HG03432 (cell line): ENCODE measurements around the gene NUP160.
"Not testable (repeated sequence)": the region's sequence is repeated elsewhere in the genome, so short reads cannot be mapped to it uniquely, and the experiment has no call there.

Experiments used
- ATAC-seq: cut with Tn5 transposase; IDR thresholded peaks from one replicate; pipeline ENCODE4 v1.9.1; 2021; ENCODE audit warnings: mild to moderate bottlenecking, moderate library complexity; ENCODE audit not compliant: unreplicated experiment

Gene NUP160

GRCh38 chr11:47847892-47848699 lies at the start of gene NUP160:
Gene NUP160, minus strand, starts transcription at chr11:47848350. Its CDS starts 32 bp downstream, at chr11:47848318.
- peak; percentile 89 for ATAC-seq

DNA sequence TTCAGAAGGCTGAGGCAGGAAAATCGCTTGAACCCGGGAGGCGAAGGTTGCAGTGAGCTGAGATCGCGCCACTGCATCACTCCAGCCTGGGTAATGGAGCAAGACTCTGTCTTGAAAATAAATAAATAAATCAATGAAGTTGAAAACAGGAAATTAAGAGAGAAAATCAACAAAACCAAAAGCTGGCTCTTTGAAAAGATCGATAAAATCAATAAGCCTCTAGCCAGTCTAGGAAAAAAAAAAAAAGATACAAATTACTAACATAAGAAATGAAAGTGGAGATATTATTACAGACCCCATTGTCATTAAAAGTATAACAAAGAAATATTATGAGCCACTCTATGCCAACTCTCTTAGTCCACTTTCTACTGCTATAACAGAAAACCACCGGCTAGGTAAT lies 48.0 kb upstream of the NUP160 start:
- ATAC-seq = no peak

GRCh38 chr11:47895035-47895434 lies 46.9 kb upstream of the NUP160 start:
- no peak for ATAC-seq

- ATAC-seq = not testable (repeated sequence)
Measured at GRCh38 chr11:47892546-47893276, 44.6 kb upstream of the NUP160 start.

GRCh38 chr11:47891886-47892285 lies 43.7 kb upstream of the NUP160 start:
- no peak for ATAC-seq

DNA sequence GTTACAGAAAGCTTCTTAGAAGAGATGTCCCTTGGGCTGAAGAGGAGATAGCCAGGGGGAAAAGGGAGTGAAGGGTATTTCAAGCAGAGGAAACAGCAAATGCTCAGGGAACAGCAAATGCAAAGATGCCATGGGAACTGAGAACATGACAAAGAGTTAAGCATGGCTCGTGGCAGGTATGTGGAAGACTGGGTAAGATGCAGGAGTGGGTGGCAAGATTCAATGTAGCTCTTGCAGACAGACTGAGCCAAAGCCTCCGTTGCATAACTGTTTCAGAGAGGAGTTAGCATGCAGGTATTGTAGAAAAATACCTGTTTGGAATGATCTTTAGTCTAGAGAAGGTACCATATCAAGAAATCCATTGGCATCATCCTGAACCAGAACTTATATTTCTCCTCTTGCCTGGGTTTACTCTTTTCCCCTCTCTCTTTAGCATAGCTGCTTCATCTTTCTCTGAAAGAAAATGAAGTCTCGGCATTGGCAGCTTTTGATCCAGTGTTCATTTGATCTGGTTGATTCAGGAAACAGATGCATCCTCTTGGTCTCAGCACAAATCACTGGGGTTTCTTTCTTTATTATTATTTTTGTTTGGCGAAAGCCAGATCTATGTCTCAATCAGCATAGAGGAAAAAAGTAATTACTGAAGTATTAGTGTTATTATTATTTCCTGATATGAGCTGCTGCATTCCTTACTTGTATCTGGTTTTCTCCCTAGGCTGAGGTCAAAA lies 41.7 kb upstream of the NUP160 start:
- ATAC-seq = no peak

GRCh38 chr11:47887910-47888569 lies 39.9 kb upstream of the NUP160 start:
- ATAC-seq = no peak

DNA sequence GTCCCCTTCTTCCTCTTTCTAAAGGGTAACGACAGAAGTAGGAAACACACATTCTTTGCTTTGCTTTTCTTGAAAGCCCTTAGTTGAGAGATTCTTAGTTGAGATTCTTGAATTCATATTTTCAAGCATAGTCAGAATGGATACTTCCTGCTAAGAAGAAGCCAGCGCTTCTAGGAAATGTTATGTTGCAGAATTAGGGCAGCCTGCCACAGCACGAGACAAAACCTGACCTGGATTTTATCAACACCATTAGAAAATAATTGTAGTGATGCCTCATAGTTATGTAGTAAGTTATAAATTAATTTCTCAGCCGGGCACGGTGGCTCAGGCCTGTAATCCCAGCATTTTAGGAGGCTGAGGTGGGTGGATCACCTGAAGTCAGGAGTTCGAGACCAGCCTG lies 37.9 kb upstream of the NUP160 start:
- ATAC-seq = no peak

- not testable (repeated sequence) for ATAC-seq
Measured at GRCh38 chr11:47882437-47882836, 34.3 kb upstream of the NUP160 start.

GRCh38 chr11:47881145-47881544 lies 33.0 kb upstream of the NUP160 start:
- no peak for ATAC-seq

GRCh38 chr11:47879259-47880158 lies 31.4 kb upstream of the NUP160 start:
- ATAC-seq = no peak

- ATAC-seq = not testable (repeated sequence)
Measured at GRCh38 chr11:47875858-47876257, 27.7 kb upstream of the NUP160 start.

DNA sequence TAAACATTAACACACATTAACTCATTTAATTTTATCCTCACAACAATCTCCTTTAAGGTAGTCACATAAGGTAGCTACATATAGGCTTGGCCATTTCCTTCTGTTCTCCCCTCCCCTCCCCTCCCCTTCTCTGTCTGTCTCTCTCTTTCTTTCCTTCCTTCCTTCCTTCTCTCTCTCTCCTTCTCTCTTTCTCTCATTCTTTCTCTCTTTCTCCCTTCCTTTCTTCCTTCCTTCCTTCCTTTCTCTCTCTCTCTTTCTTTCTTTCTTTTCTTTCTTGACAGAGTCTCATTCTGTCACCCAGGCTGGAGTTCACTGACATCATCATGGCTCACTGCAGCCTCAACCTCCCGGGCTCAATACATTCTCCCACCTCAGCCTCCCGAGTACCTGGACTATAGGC lies 22.3 kb upstream of the NUP160 start:
- ATAC-seq = no peak

DNA sequence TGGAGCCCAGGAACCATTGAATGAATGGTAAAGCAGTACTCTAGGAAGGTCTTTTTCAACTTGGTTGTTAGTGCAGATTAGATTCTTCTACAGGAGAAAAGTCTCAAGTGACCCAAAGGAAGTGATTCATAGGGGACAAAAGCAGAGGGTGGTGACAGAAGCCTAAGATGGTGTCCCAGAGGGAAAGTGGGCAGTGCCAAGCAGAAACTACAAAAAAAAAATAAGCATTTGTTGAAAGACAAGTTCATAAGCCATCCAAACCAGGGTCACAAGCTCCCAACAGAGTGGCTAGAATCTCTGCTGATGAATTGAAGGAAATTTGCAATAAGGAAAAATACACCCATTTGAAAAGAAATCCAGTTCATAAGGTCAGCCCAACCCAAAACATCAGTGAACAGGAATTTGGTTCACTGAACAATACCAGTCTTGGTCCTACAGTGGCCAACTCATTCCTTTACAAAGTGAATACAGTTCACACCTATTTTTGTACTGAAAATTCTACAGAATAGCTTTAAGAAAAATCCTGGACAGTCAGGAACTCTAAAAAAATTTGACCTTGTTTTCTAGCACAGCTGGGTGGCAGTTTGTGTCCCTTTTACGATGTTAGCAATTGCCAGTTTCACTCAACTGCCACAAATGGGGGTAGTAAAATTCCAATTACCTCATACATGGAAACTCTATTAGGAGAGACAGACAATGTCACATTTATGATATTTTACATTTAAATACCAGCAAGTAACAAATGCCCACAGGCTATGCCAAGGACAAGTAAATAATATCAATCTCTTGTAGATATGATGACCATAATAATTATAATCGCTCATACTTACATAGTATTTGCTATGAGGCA lies 21.6 kb upstream of the NUP160 start:
- no peak for ATAC-seq

GRCh38 chr11:47867823-47868222 lies 19.7 kb upstream of the NUP160 start:
- ATAC-seq = no peak

- not testable (repeated sequence) for ATAC-seq
Measured at GRCh38 chr11:47866892-47867291, 18.7 kb upstream of the NUP160 start.

DNA sequence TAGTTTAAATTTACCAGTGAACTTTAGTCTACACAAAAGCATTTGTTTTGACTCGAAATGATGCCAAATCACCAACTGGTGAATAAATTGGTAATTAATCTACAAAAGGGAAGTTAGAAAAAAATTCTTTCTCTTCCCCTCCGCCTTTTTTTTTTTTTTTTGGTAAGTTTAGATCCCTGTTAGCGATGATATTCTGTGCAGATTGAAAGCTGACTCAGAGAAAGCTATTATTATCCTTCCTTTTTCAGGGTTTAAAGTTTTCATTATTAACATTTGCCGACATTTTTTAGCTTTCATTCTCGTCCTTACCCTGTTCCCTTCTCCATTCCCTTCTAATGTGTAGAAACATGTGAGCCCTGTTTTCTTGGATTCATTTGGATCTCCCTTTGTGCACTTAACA lies 16.8 kb upstream of the NUP160 start:
- ATAC-seq = no peak

- ATAC-seq = no peak
Measured at GRCh38 chr11:47863898-47864430, 15.8 kb upstream of the NUP160 start.
